Measurements from ENCODE around the gene PCDHA6.
"Not testable (repeated sequence)": the region's sequence is repeated elsewhere in the genome, so short reads cannot be mapped to it uniquely, and the experiment has no call there.

The PCDHA6 gene

GRCh38 chr5:140822281-140822629 lies 5.5 kb upstream of the PCDHA6 start:
- no peak for DNase-seq (ENCODE audit: low spot score)

GRCh38 chr5:140822969-140823368 lies 4.8 kb upstream of the PCDHA6 start:
- DNase-seq (ENCODE audit: low spot score) = not testable (repeated sequence)

- DNase-seq (ENCODE audit: low spot score) = no peak
These were observed 4.3 kb upstream of the PCDHA6 start for GRCh38 chr5:140823475-140823874.

- DNase-seq (ENCODE audit: low spot score) = no peak
These were observed 590 bp downstream of the PCDHA6 start for GRCh38 chr5:140828362-140828737.

DNA sequence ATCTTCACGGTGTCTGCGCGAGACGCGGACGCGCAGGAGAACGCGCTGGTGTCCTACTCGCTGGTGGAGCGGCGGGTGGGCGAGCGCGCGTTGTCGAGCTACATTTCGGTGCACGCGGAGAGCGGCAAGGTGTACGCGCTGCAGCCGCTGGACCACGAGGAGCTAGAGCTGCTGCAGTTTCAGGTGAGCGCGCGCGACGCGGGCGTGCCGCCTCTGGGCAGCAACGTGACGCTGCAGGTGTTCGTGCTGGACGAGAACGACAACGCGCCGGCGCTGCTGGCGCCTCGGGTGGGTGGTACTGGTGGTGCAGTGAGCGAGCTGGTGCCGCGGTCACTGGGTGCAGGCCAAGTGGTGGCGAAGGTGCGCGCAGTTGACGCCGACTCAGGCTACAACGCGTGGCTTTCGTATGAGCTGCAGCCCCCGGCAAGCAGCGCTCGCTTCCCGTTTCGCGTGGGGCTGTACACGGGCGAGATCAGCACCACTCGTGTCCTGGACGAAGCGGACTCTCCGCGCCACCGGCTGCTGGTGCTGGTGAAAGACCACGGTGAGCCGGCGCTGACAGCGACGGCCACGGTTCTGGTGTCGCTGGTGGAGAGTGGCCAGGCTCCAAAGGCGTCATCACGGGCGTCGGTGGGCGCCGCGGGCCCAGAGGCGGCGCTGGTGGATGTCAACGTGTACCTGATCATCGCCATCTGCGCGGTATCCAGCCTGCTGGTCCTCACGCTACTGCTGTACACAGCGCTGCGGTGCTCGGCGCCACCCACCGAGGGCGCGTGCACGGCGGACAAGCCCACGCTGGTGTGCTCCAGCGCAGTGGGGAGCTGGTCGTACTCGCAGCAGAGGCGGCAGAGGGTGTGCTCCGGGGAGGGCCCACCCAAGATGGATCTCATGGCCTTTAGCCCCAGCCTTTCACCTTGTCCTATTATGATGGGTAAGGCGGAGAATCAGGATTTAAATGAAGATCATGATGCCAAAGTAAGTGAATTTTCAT lies 2.0 kb downstream of the PCDHA6 start:
- not testable (repeated sequence) for DNase-seq (ENCODE audit: low spot score)

- no peak for DNase-seq (ENCODE audit: low spot score)
These were observed 6.2 kb downstream of the PCDHA6 start, which contains the start of gene PCDHA7 for GRCh38 chr5:140833993-140834392. Gene PCDHA7, plus strand, starts transcription at chr5:140834269. Its CDS starts 115 bp downstream, at chr5:140834384.

GRCh38 chr5:140834439-140835008 lies 6.8 kb downstream of the PCDHA6 start:
- DNase-seq (ENCODE audit: low spot score) = not testable (repeated sequence)

GRCh38 chr5:140835622-140836510 lies 8.1 kb downstream of the PCDHA6 start:
- DNase-seq (ENCODE audit: low spot score) = no peak

DNA sequence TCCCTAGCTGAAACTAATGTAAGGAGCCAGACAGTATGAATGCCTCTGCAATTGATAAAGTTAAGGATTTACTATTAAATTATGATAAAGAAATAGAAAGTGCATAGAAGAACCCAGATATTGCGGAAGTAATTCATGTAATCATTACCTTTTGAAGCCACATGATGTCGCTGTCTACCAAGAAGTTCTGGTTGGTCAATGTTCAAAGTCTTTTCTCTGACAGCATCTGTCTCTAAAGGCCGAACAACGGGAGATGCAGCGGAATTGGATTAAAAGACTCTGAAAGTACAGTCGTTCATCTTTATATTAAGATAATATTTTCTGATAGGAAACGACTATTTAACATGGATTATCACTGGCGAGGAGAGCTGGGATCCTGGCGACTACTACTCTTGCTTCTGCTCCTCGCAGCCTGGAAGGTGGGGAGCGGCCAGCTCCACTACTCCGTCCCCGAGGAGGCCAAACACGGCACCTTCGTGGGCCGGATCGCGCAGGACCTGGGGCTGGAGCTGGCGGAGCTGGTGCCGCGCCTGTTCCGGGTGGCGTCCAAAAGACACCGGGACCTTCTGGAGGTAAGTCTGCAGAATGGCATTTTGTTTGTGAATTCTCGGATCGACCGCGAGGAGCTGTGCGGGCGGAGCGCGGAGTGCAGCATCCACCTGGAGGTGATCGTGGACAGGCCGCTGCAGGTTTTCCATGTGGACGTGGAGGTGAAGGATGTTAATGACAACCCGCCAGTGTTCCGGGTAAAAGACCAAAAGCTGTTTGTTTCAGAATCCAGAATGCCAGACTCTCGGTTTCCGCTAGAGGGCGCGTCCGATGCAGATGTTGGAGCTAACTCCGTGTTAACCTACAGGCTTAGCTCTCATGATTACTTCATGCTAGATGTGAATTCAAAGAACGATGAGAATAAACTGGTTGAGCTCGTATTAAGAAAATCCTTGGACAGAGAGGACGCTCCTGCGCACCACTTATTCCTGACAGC lies 13.5 kb downstream of the PCDHA6 start, which contains the start of gene PCDHA8:
Gene PCDHA8 (plus strand): TSS at position 210 of the 985 bp plus-strand sequence. CDS start 135 bp downstream, at position 345.
- no peak for DNase-seq (ENCODE audit: low spot score)

GRCh38 chr5:140842798-140843733 lies 15.3 kb downstream of the PCDHA6 start:
- DNase-seq (ENCODE audit: low spot score) = no peak

GRCh38 chr5:140848139-140849102 lies 20.7 kb downstream of the PCDHA6 start, which contains the start of gene PCDHA9:
Gene PCDHA9, plus strand, starts transcription at chr5:140848382. Its CDS starts 114 bp downstream, at chr5:140848496.
- not testable (repeated sequence) for DNase-seq (ENCODE audit: low spot score)

DNA sequence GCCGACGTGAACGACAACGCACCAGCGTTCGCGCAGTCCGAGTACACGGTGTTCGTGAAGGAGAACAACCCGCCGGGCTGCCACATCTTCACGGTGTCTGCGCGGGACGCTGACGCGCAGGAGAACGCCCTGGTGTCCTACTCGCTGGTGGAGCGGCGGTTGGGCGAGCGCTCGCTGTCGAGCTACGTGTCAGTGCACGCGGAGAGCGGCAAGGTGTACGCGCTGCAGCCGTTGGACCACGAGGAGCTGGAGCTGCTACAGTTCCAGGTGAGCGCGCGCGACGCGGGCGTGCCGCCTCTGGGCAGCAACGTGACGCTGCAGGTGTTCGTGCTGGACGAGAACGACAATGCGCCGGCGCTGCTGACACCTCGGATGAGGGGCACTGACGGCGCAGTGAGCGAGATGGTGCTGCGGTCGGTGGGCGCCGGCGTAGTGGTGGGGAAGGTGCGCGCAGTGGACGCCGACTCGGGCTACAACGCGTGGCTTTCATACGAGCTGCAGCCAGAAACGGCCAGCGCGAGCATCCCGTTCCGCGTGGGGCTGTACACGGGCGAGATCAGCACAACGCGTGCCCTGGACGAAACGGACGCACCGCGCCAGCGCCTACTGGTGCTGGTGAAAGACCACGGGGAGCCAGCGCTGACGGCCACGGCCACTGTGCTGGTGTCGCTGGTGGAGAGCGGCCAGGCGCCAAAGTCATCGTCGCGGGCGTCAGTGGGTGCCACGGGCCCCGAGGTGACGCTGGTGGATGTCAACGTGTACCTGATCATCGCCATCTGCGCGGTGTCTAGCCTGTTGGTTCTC lies 22.3 kb downstream of the PCDHA6 start:
- DNase-seq (ENCODE audit: low spot score) = not testable (repeated sequence)

- DNase-seq (ENCODE audit: low spot score) = no peak
These were observed 28.3 kb downstream of the PCDHA6 start, which contains the start of gene PCDHA10 for GRCh38 chr5:140855772-140856674. Gene PCDHA10, plus strand, starts transcription at chr5:140855897. Its CDS starts 152 bp downstream, at chr5:140856049.

DNA sequence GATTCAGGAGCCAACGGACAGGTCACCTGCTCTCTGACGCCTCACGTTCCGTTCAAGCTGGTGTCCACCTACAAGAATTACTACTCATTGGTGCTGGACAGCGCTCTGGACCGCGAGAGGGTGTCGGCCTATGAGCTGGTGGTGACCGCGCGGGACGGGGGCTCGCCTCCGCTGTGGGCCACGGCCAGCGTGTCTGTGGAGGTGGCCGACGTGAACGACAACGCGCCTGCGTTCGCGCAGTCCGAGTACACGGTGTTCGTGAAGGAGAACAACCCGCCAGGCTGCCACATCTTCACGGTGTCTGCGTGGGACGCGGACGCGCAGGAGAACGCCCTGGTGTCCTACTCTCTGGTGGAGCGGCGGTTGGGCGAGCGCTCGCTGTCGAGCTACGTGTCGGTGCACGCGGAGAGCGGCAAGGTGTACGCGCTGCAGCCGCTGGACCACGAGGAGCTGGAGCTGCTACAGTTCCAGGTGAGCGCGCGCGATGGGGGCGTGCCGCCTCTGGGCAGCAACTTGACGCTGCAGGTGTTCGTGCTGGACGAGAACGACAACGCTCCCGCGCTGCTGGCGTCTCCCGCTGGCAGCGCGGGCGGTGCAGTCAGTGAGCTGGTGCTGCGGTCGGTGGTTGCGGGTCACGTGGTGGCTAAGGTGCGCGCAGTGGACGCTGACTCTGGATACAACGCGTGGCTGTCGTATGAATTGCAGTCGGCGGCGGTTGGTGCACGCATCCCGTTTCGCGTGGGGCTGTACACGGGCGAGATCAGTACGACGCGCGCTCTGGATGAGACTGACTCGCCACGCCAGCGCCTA lies 29.6 kb downstream of the PCDHA6 start:
- DNase-seq (ENCODE audit: low spot score) = no peak

- no peak for DNase-seq (ENCODE audit: low spot score)
These were observed 30.2 kb downstream of the PCDHA6 start for GRCh38 chr5:140857987-140858240.

Data from CD4-positive, alpha-beta T cell treated with Interleukin-15 for 4 hours (primary cell).